Retinal pigment epithelial cell (primary cell): ENCODE data around the gene CPNE7.
A peak's percentile ranks its signal among the peaks of the same experiment; 100 is the strongest.

Experiments used
- DNase-seq: peaks from one replicate; pipeline ENCODE4 v3.0.0-alpha.2; 2010; ENCODE audit warnings: low read depth
- H3K4me3 ChIP-seq: 2 replicates; pipeline ENCODE4 v1.5.1; 2011; ENCODE audit warnings: mild to moderate bottlenecking, low read length, control low read depth, moderate library complexity
- CTCF ChIP-seq: conservative IDR thresholded peaks from 2 replicates; pipeline ENCODE4 v1.5.1; 2011; ENCODE audit warnings: low read depth, low read length, control low read depth, inconsistent platforms

The CPNE7 gene

GRCh38 chr16:89602952-89603590 lies 27.5 kb downstream of the CPNE7 start:
- TF ChIP-seq CTCF = peak; percentile 4
- no peak overlapping the region for H3K4me3 ChIP-seq
- no peak for DNase-seq

DNA sequence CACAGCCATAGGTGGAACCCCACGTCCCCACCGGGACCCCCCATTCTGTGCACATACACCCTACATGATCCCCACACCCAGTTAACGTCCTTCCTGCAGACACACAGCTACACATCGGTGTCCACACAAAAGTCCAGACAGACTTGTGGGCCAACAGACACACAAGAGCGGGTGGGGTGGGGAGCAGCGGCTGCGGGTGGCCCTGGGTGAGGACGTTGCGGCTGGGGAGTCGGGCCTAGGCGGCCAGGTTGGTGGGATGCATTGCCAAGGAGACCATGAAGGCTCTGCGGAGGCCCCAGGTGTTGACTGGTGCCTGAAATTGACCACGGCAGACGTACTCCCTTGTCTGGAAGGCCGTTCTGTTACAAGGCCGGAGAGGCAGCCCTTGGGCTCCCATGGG lies 29.2 kb downstream of the CPNE7 start:
- DNase-seq = no peak
- H3K4me3 ChIP-seq = no peak overlapping the region
- TF ChIP-seq CTCF = no peak

DNA sequence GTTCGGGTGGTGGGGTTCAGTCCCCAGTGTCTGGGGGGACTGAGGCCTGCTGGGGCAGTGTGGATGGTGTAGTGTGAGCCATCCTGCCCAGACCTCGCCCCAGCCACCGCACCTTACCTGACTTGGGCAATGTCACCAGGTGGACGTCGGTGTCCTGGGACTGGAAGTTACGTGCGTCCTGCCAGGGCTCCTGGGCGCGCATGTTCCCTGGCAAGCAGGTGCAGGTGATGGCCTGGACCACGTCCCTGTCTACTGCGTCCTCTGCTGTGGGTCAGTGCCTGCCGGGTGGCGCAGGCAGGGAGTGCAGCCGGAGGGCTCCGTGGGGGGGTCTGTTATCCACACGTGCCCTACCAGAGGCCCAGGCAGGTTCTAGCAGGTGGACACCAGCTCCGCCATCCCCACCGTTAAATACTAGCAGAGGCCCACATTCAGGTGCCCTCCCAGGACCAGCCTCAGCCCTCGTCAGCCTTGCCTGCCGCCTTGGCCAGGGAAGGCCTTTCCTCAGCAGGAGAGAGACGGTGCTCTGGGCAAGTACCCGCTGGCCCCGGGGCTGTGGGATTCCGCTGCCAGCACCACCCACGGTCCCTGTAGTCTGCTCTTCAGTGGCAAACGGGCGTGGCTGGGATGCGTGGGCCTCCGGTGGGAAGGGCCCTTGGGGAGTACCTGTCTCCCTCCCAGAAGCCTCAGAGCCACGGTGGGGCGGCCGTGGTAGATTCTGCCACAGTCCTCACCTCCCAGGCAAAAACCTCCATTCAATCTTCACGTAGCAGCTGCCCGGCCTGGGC lies 29.8 kb downstream of the CPNE7 start:
- DNase-seq = no peak
- TF ChIP-seq CTCF = no peak
- H3K4me3 ChIP-seq = no peak overlapping the region

DNA sequence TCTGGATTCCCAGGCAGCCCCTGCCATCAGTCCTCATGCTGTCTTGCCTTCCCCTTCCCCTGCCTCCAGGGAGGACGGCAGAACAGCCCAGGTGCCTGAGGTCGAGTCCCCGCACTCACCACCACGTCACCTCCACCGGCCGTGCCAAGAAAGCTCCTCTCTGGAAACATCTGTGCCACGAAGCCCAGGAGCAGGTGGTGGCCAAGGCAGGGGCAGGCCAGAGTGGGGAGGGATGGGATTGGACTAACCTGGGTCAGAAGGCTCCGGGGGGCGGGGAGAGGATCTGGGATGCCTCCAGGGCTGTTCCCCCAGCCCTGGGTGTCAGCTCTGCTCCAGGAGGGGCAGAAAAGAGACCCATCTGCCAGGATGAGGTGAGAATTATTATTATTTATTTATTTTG lies 30.4 kb downstream of the CPNE7 start:
- TF ChIP-seq CTCF = no peak
- DNase-seq = no peak
- no peak overlapping the region for H3K4me3 ChIP-seq

GRCh38 chr16:89607453-89607852 lies 31.9 kb downstream of the CPNE7 start:
- no peak for DNase-seq
- no peak overlapping the region for H3K4me3 ChIP-seq
- no peak for TF ChIP-seq CTCF

DNA sequence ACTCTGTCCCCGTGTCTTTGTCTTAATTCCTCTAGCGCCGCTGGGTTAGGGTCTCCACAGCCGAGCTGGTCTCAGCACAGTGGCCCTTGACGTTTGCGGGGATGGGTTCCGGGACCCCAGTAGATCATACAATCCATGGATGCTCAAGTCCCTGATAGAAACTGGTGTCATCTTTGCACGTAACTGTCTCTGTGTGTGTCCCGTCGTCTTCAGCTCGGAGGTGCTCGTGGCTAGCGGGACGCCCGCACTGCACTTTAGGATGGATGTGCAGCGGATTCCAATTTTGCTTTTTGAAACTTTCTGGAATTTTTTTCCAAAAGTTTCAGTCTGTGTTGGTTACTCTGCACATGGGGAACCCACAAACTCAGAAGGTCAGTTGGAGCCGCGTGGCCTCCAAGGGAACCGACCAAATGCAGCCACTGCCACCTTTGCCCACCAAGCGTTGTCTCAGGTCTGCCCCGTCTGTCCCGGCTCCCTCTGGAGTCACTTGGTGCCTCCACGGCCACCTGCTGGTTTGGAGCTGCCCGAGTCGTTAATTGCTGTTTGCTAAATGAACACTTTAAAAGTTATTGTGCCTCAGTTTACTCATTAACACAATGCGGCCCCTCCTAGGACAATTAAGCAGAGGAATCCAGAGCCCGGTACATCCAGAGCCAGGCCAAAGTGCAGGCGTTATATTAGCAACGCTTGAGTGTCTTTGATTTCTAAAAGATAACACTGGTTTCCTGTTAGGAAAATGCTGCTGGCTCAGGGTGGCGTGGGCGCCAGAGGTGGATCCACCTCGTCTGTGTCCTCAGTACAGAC lies 32.6 kb downstream of the CPNE7 start:
- TF ChIP-seq CTCF = no peak
- no peak overlapping the region for H3K4me3 ChIP-seq
- DNase-seq = no peak
